Measurements from ENCODE around the gene ASTN2.

Gene ASTN2

DNA sequence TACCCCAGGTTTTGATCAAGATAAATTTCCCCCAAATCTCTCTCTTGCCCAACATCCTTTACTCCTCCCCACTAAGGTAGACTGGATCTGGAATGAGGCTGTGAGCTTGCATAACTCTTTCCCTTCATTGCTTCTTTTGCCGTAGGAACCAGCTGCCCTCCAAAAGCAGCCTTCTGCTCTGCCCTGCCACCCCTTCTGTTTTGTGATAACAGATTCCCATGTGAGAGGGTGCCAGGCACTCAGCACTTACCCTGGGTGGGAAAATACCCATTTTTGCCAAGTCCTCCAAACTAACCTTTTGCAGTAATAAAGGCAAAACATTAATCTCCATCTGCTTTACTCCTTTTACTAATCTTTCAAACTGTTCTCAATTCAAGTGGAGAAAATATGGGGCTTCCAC is 182.6 kb downstream of the ASTN2 start:
- Mint-ChIP-seq H3K27me3 (peaks cover 3% of the 10 kb centered on the region), H3K9me3 (no peaks in the 10 kb centered on the region), H3K36me3 (no peaks in the 10 kb centered on the region), H3K4me3 (no peak overlapping the region), H3K4me1 (no peaks in the 10 kb centered on the region), H3K27ac (no peak overlapping the region)

DNA sequence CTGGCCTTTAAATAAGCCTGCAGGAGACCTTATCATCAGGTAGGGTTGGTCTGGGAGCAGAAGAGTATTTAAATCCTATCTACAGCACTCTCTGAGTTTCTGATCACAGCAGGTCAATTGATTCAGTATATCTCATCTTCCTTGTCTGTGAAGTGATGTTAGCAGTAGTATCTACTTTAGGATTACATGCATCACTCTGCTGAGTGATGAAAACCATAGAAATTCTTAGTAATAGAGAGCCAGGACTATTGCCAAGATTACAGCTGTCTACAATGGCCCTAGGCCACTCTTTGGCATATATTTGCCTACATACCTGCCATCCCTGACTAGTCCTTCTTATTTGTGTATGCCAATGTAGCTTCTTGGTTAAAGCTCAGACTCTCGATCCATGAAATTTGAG is 183.8 kb downstream of the ASTN2 start:
- no peaks in the 10 kb centered on the region for H3K9me3 Mint-ChIP-seq
- H3K27me3 Mint-ChIP-seq: peaks cover 3% of the 10 kb centered on the region
- no peak overlapping the region for H3K4me3 Mint-ChIP-seq
- H3K4me1 Mint-ChIP-seq: no peaks in the 10 kb centered on the region
- no peaks in the 10 kb centered on the region for H3K36me3 Mint-ChIP-seq
- no peak overlapping the region for H3K27ac Mint-ChIP-seq

DNA sequence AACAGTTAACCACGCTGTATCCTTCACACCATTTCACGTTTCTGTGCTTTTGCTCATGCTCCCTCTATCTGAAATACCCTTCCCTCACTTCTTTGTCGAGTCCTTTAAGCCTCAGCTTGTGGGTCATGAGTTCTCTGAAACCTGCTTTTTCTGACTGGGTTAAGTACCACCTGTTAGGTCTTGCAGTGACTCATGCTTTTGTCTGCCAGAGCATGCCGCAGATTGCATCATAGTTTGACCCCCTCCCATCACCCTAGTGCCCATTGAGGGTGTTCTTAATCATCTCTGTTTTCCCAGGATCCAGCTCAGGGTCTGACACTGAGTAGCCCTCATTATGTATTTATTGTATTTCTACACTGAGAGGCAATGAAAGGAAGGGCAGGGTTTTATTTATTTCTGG is 190.2 kb downstream of the ASTN2 start:
- H3K36me3 Mint-ChIP-seq: no peaks in the 10 kb centered on the region
- H3K9me3 Mint-ChIP-seq: no peaks in the 10 kb centered on the region
- no peak overlapping the region for H3K4me3 Mint-ChIP-seq
- no peak overlapping the region for H3K27ac Mint-ChIP-seq
- no peaks in the 10 kb centered on the region for H3K27me3 Mint-ChIP-seq
- no peaks in the 10 kb centered on the region for H3K4me1 Mint-ChIP-seq

DNA sequence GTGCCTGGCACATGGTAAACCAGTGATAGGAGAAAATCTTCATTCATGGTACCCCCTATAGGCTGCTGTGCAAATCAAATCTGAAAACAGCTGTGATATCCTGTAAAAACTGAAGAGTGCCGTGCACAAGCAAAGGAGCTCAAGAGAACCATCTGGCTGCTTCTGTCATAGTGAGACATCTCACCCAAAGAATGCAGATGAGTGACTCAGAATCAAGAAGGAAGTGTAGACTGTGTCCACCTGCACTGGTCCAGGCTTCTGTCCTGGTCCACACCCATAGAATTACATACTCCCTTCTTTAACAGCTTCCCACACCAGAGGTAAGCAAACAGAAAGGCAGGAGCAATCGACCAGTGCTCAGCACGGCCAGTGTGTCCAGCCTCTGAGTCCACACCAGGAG is 195.9 kb downstream of the ASTN2 start:
- H3K4me3 Mint-ChIP-seq: no peak overlapping the region
- no peaks in the 10 kb centered on the region for H3K4me1 Mint-ChIP-seq
- no peak overlapping the region for H3K27ac Mint-ChIP-seq
- peaks cover 5% of the 10 kb centered on the region for H3K9me3 Mint-ChIP-seq
- no peaks in the 10 kb centered on the region for H3K36me3 Mint-ChIP-seq
- no peaks in the 10 kb centered on the region for H3K27me3 Mint-ChIP-seq

DNA sequence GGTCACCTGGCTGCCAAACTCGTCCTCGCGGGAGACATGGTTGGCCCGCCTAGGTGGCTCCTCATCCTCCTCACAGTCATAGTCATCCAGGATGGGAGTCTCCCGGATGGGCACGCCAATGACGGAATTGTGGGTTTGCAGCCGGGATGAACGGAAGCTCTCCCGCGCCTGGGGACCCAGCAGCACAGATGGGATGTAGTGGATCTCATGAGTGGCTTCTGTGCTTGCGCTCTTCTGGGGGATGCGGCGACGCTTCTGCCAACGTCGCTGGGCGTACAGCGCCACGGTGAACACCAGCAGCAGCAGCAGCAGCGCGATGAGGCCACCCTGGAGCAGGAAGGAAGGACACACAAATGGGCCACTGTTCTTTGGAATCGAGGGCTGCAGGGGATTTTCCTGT is 200.4 kb downstream of the ASTN2 start:
- no peaks in the 10 kb centered on the region for H3K36me3 Mint-ChIP-seq
- H3K4me1 Mint-ChIP-seq: no peaks in the 10 kb centered on the region
- H3K4me3 Mint-ChIP-seq: no peak overlapping the region
- no peak overlapping the region for H3K27ac Mint-ChIP-seq
- H3K27me3 Mint-ChIP-seq: no peaks in the 10 kb centered on the region
- H3K9me3 Mint-ChIP-seq: peaks cover 22% of the 10 kb centered on the region

DNA sequence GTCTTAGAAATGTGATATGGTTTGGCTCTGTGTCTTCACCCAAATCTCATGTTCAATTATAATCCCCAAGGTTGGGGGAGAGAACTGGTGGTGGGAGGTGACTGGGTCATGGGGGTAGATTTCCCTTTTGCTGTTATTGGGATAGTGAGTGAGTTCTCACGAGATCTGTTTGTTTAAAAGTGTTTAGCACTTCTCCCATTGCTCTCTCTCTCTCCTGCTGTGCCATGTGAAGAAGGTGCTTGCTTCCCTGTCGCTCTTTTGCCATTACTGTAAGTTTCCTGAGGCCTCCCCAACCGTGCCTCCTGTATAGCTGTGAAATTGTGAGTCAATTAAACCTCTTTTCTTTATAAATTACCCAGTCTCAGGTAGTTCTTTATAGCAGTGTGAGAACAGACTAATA is 203.6 kb downstream of the ASTN2 start:
- no peaks in the 10 kb centered on the region for H3K4me1 Mint-ChIP-seq
- no peak overlapping the region for H3K4me3 Mint-ChIP-seq
- no peak overlapping the region for H3K27ac Mint-ChIP-seq
- H3K36me3 Mint-ChIP-seq: no peaks in the 10 kb centered on the region
- H3K9me3 Mint-ChIP-seq: peaks cover 24% of the 10 kb centered on the region
- H3K27me3 Mint-ChIP-seq: no peaks in the 10 kb centered on the region

DNA sequence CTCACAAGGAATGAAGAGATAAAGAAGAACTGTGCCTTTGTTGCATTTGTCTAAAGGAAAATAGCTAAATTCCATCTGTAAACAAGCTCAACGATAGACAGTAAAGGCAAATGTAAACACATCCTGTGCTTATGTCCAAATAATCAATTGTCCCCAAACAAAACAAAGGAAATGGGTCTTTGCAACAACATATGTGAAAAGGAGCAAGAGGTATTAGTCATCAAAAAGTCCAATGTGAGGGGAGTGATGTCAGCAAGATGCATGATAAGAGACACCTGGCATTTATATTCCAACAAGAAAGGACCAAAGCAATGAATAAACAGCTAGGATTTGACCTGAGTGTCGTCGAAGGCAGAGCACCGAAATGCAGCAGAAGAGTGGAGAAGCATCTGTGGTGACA is 209.1 kb downstream of the ASTN2 start:
- Mint-ChIP-seq H3K27me3 (peaks cover 2% of the 10 kb centered on the region), H3K27ac (no peak overlapping the region), H3K4me3 (no peak overlapping the region), H3K36me3 (no peaks in the 10 kb centered on the region), H3K4me1 (no peaks in the 10 kb centered on the region), H3K9me3 (peaks cover 16% of the 10 kb centered on the region)

DNA sequence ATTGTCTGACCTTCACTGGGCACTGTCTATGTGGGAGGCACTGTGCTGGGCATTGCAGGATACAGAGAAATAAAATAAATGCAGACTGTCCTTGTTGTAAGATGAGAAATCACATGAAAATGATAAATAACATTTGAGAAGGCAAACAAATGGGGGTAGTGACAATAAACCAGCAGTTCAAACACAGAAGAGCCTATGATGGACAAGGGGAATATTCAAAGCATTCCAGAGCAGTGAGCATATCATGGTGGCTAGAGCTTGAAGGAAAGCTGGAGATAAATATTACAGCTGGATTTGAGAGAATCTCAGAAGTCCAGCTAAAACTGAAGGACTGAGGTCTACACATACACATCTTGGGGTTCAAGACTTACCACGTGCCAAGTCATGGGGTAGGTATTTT is 209.9 kb downstream of the ASTN2 start:
- peaks cover 2% of the 10 kb centered on the region for H3K27me3 Mint-ChIP-seq
- no peak overlapping the region for H3K27ac Mint-ChIP-seq
- H3K4me1 Mint-ChIP-seq: no peaks in the 10 kb centered on the region

DNA sequence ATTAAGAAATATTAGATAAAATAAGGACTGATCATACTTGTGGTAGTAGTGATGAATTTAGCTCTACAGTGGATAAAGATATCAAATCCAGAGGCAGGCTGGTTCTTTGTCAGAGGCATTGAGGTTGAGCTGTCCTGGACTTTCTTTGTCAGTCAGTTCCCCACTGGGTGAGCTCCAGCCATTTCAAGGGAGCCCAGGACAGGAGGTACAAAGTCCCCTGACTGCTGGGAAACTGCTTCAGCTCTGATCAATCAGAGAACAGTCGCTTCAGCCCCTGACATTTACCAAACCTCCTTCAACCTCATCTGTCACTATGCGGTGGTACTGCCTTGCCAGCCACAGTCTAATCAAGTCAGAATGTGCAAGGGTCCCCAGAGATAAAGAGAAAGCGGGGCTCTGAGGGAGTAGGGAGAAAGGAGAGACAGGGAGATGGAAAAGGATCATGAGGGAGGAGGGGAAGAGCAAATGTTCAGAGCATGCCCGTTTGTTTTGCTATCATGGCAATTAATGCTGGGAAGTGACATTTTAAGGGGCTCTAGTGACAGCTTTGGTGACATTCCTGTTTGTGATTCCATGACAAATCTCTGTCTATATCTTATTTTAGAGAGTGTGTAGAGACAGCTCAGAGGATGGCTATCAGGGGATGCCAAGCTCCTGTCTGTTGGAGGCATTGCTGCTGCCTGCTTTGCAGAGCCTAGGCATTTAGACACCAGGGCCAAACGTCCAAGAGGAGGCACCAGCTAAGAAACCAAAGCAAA is 223.2 kb downstream of the ASTN2 start:
- H3K4me3 Mint-ChIP-seq: no peak overlapping the region
- no peaks in the 10 kb centered on the region for H3K36me3 Mint-ChIP-seq
- H3K27me3 Mint-ChIP-seq: no peaks in the 10 kb centered on the region
- H3K9me3 Mint-ChIP-seq: peaks cover 5% of the 10 kb centered on the region
- no peaks in the 10 kb centered on the region for H3K4me1 Mint-ChIP-seq
- no peak overlapping the region for H3K27ac Mint-ChIP-seq

More for the DNA sequence above, 209.9 kb downstream of the ASTN2 start:
- H3K36me3 Mint-ChIP-seq: no peaks in the 10 kb centered on the region
- peaks cover 13% of the 10 kb centered on the region for H3K9me3 Mint-ChIP-seq
- H3K4me3 Mint-ChIP-seq: no peak overlapping the region

DNA sequence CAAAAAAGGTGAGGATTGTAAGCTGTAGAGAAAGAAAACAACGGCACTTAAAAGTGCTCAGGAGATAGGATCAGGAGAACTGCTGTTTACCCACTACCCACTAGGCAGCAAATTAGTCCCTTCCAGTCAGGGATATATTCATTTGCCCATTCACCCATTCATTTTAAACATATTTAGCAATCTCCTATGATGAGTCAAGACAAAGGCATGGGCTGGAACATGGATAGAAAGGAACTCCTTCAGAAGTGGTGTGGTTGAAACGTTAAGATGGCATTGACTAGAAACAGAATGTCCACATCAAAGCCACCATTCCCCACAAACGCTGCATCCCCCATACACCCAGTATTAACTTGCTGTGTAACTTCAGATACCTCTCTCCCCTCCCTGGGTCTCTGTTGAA is 225.7 kb downstream of the ASTN2 start:
- Mint-ChIP-seq H3K27me3 (peaks cover 2% of the 10 kb centered on the region), H3K9me3 (no peaks in the 10 kb centered on the region), H3K4me3 (no peak overlapping the region), H3K27ac (no peak overlapping the region), H3K36me3 (no peaks in the 10 kb centered on the region), H3K4me1 (no peaks in the 10 kb centered on the region)

DNA sequence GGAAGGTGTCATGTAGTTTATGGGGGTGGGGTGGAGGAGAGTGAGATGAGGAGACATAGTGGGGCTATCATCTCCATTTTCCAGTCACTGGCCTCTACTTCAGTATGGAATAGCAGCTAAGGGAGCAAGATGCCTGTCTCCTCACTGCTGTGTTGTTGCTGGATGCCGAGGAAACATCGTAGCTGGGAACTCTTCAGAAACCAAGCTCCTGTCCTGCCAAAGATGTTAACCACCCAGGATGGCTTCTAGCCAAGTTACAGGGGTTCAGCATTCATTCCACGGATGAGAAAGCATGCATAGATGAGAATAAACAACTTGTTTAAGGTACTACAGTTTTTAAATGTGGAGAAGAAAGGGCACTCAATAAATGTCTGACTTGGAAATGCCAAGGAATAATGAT is 226.5 kb downstream of the ASTN2 start:
- Mint-ChIP-seq H3K27me3 (peaks cover 2% of the 10 kb centered on the region), H3K4me3 (no peak overlapping the region), H3K36me3 (no peaks in the 10 kb centered on the region), H3K4me1 (no peaks in the 10 kb centered on the region), H3K27ac (no peak overlapping the region), H3K9me3 (no peaks in the 10 kb centered on the region)

DNA sequence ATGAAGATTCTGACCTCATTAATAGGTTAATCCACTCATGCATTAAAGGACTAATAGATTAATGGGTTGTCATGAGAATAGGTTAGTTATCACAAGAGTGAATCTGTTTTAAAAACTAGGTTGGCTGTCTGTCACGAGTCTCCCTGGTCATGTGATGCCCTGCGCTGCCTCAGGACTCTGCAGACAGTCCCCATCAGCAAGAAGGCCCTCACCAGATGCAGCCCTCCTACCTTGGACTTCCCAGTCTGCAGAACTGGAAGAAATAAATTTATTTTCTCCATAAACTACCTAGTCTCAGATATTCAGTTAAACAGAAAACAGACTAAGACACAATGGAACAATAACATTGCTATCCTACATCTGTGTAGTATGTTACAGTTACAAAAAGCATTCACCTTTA is 227.4 kb downstream of the ASTN2 start:
- Mint-ChIP-seq H3K4me3 (no peak overlapping the region), H3K4me1 (no peaks in the 10 kb centered on the region), H3K27ac (no peak overlapping the region), H3K36me3 (no peaks in the 10 kb centered on the region), H3K9me3 (no peaks in the 10 kb centered on the region), H3K27me3 (peaks cover 2% of the 10 kb centered on the region)

DNA sequence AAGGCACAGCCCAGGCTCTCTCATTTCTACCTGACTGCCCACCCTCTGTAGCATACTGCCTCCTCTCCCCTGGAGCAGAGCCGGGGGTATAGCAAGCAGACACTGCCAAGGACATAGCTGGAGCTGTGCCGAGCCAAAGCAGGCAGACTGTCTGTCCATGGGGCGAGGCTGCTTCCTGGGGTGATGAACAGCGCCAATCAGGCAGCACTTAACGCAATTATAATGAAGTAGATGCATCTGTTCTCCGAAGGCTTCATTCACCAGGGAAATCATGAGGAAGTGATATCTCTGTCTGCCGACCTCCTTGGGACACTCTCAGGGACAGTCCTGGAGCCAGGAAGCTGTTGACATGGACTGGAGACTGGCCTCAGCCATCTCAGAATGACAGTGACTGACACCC is 230.7 kb downstream of the ASTN2 start:
- Mint-ChIP-seq H3K36me3 (peaks cover 1% of the 10 kb centered on the region), H3K27me3 (peaks cover 2% of the 10 kb centered on the region), H3K9me3 (peaks cover 5% of the 10 kb centered on the region), H3K4me3 (no peak overlapping the region), H3K27ac (no peak overlapping the region), H3K4me1 (no peaks in the 10 kb centered on the region)

DNA sequence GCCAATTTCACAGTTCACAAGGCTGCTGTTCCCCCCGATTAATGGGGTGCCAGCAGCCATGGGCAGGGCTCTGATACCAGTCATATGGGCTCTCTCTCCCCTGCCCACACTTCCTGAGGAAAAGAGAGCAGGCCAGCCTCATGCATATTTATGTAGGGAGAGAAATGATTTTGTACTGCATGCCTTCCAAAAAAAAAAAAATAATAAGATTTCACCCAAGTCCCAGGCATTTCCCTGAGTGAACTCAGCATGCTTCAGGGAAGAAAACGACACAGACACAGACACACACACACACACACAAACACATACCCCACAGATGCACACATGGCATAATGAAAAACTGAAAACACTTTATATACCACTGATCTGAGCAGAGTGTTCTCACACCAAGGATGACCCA is 232.8 kb downstream of the ASTN2 start:
- no peak overlapping the region for H3K27ac Mint-ChIP-seq

DNA sequence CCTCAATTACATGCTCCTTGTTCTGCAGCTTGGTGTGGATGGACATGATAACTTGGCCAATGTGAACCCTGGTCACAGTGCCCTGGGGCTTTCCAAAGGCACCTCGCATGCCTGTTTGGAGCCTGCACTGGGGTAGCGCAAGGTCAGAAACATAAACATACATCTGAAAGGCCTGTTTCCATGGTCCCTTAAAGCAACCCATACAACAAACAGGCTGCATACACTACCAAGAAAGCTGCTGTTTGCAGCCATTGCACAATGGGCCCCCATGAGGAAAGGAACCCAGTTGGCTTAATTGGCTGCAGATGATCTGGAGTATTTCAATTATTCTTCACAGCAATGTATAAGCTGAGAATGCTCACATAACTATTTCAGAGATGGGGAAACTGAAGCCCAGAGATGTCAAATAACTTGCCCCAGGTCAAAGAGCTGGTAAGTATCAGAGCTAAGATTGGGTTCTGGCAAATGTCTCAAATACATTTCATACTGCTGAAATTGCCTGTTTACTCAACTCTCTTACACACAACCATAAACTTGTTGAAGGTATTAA is 233.9 kb downstream of the ASTN2 start:
- no peak overlapping the region for H3K27ac Mint-ChIP-seq
- H3K27me3 Mint-ChIP-seq: peaks cover 2% of the 10 kb centered on the region
- H3K36me3 Mint-ChIP-seq: peaks cover 1% of the 10 kb centered on the region
- no peak overlapping the region for H3K4me3 Mint-ChIP-seq
- no peaks in the 10 kb centered on the region for H3K4me1 Mint-ChIP-seq
- H3K9me3 Mint-ChIP-seq: peaks cover 5% of the 10 kb centered on the region

More for the DNA sequence above, 232.8 kb downstream of the ASTN2 start:
- Mint-ChIP-seq H3K4me3 (no peak overlapping the region), H3K4me1 (no peaks in the 10 kb centered on the region), H3K27me3 (peaks cover 2% of the 10 kb centered on the region), H3K9me3 (peaks cover 5% of the 10 kb centered on the region), H3K36me3 (peaks cover 1% of the 10 kb centered on the region)

DNA sequence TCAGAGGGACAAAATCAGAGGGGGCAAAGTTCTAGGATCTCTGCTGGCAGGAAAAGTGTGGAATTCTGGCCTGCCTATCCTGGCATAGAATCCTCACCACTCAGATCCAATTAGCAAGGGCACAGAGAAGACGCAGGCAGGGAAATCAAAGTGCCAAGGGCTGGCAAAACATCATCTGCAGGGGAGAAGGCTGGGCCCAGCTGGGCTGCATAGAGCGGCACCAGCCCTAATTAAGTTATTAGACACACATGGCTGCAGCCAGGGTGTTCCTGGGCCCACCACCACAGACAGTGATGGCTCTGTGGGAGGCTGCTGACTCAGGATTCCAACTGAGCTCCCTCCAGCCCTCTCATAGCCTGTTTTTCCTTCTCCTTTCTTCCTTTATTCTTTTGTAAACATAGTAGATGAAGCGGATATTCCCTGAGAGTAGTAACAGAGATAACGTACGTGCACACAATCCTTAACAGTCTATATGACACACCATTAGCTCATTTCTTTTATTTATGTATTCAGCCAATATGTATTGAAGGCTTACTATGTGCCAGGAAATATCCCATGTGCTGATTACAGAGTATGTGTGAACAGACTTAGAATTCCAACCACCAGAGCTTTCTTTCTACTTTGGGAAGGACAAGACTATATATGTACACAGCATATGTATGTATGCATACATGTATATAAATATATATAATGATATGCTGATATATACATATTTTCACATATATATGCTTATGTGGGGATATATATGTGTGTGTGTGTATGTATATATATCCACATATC is 236.1 kb downstream of the ASTN2 start:
- Mint-ChIP-seq H3K4me1 (no peaks in the 10 kb centered on the region), H3K27me3 (no peaks in the 10 kb centered on the region), H3K27ac (no peak overlapping the region), H3K36me3 (peaks cover 1% of the 10 kb centered on the region), H3K4me3 (no peak overlapping the region), H3K9me3 (peaks cover 5% of the 10 kb centered on the region)

Data from activated naive CD4-positive, alpha-beta T cell treated with anti-CD3 and anti-CD28 coated beads, Interleukin-2, amount 50 U/mL, for 24 hours (primary cell).